ENCODE measurements around the gene NINJ2. TPM values are rescaled to one million over a fixed set of nuclear protein-coding genes. Genes with fewer than 3 reads are reported as not detected.

Gene NINJ2
- total RNA-seq, 1 donor: 8.4 TPM

- peaks cover 23% of the 10 kb centered on the region for H3K4me1 ChIP-seq (ENCODE audit: insufficient read depth, low read length)
- H3K27me3 ChIP-seq (ENCODE audit: insufficient read depth, low read length): no peaks in the 10 kb centered on the region
- H3K9me3 ChIP-seq (ENCODE audit: low read depth, low read length): no peaks in the 10 kb centered on the region
- H3K4me3 ChIP-seq (ENCODE audit: low read length): no peak overlapping the region
These were observed 21.2 kb upstream of the NINJ2 start for GRCh38 chr12:684416-684815.

GRCh38 chr12:681568-682256 lies 18.5 kb upstream of the NINJ2 start:
- Histone ChIP-seq H3K4me1 (ENCODE audit: insufficient read depth, low read length) (peaks cover 32% of the 10 kb centered on the region), H3K27me3 (ENCODE audit: insufficient read depth, low read length) (no peaks in the 10 kb centered on the region), H3K4me3 (ENCODE audit: low read length) (no peak overlapping the region), H3K9me3 (ENCODE audit: low read depth, low read length) (no peaks in the 10 kb centered on the region)

- Histone ChIP-seq H3K27me3 (ENCODE audit: insufficient read depth, low read length) (no peaks in the 10 kb centered on the region), H3K4me3 (ENCODE audit: low read length) (no peak overlapping the region), H3K4me1 (ENCODE audit: insufficient read depth, low read length) (peaks cover 25% of the 10 kb centered on the region), H3K9me3 (ENCODE audit: low read depth, low read length) (no peaks in the 10 kb centered on the region)
These were observed 15.8 kb upstream of the NINJ2 start for GRCh38 chr12:678747-679712.

- Histone ChIP-seq H3K4me1 (ENCODE audit: insufficient read depth, low read length) (peaks cover 45% of the 10 kb centered on the region), H3K4me3 (ENCODE audit: low read length) (no peak overlapping the region), H3K27me3 (ENCODE audit: insufficient read depth, low read length) (no peaks in the 10 kb centered on the region), H3K9me3 (ENCODE audit: low read depth, low read length) (no peaks in the 10 kb centered on the region)
These were observed 12.3 kb upstream of the NINJ2 start for GRCh38 chr12:675562-675961.

- H3K4me1 ChIP-seq (ENCODE audit: insufficient read depth, low read length): peaks cover 45% of the 10 kb centered on the region
- H3K9me3 ChIP-seq (ENCODE audit: low read depth, low read length): no peaks in the 10 kb centered on the region
- no peaks in the 10 kb centered on the region for H3K27me3 ChIP-seq (ENCODE audit: insufficient read depth, low read length)
- no peak overlapping the region for H3K4me3 ChIP-seq (ENCODE audit: low read length)
These were observed 11.1 kb upstream of the NINJ2 start for GRCh38 chr12:674272-674781.

- Histone ChIP-seq H3K4me1 (ENCODE audit: insufficient read depth, low read length) (peaks cover 46% of the 10 kb centered on the region), H3K4me3 (ENCODE audit: low read length) (no peak overlapping the region), H3K9me3 (ENCODE audit: low read depth, low read length) (no peaks in the 10 kb centered on the region), H3K27me3 (ENCODE audit: insufficient read depth, low read length) (no peaks in the 10 kb centered on the region)
These were observed 10.6 kb upstream of the NINJ2 start for GRCh38 chr12:673849-674248.

GRCh38 chr12:669576-669945 lies 6.3 kb upstream of the NINJ2 start:
- peaks cover 48% of the 10 kb centered on the region for H3K4me1 ChIP-seq (ENCODE audit: insufficient read depth, low read length)
- no peaks in the 10 kb centered on the region for H3K27me3 ChIP-seq (ENCODE audit: insufficient read depth, low read length)
- H3K4me3 ChIP-seq (ENCODE audit: low read length): no peak overlapping the region
- H3K9me3 ChIP-seq (ENCODE audit: low read depth, low read length): no peaks in the 10 kb centered on the region

- Histone ChIP-seq H3K9me3 (ENCODE audit: low read depth, low read length) (no peaks in the 10 kb centered on the region), H3K4me3 (ENCODE audit: low read length) (no peak overlapping the region), H3K27me3 (ENCODE audit: insufficient read depth, low read length) (no peaks in the 10 kb centered on the region), H3K4me1 (ENCODE audit: insufficient read depth, low read length) (peaks cover 41% of the 10 kb centered on the region)
These were observed 4.8 kb upstream of the NINJ2 start for GRCh38 chr12:668090-668481.

- no peaks in the 10 kb centered on the region for H3K27me3 ChIP-seq (ENCODE audit: insufficient read depth, low read length)
- no peak overlapping the region for H3K4me3 ChIP-seq (ENCODE audit: low read length)
- no peaks in the 10 kb centered on the region for H3K9me3 ChIP-seq (ENCODE audit: low read depth, low read length)
- H3K4me1 ChIP-seq (ENCODE audit: insufficient read depth, low read length): peaks cover 42% of the 10 kb centered on the region
These were observed 3.6 kb upstream of the NINJ2 start for GRCh38 chr12:666766-667308.

GRCh38 chr12:666066-666465 lies 2.8 kb upstream of the NINJ2 start:
- peaks cover 43% of the 10 kb centered on the region for H3K4me1 ChIP-seq (ENCODE audit: insufficient read depth, low read length)
- H3K9me3 ChIP-seq (ENCODE audit: low read depth, low read length): no peaks in the 10 kb centered on the region

GRCh38 chr12:664779-665092 lies 1.5 kb upstream of the NINJ2 start:
- peaks cover 43% of the 10 kb centered on the region for H3K4me1 ChIP-seq (ENCODE audit: insufficient read depth, low read length)
- H3K27me3 ChIP-seq (ENCODE audit: insufficient read depth, low read length): no peaks in the 10 kb centered on the region
- no peak overlapping the region for H3K4me3 ChIP-seq (ENCODE audit: low read length)
- no peaks in the 10 kb centered on the region for H3K9me3 ChIP-seq (ENCODE audit: low read depth, low read length)

More at GRCh38 chr12:666066-666465, 2.8 kb upstream of the NINJ2 start:
- Histone ChIP-seq H3K27me3 (ENCODE audit: insufficient read depth, low read length) (no peaks in the 10 kb centered on the region), H3K4me3 (ENCODE audit: low read length) (no peak overlapping the region)

- H3K27me3 ChIP-seq (ENCODE audit: insufficient read depth, low read length): no peaks in the 10 kb centered on the region
- H3K4me3 ChIP-seq (ENCODE audit: low read length): no peak overlapping the region
- no peaks in the 10 kb centered on the region for H3K9me3 ChIP-seq (ENCODE audit: low read depth, low read length)
- peaks cover 45% of the 10 kb centered on the region for H3K4me1 ChIP-seq (ENCODE audit: insufficient read depth, low read length)
These were observed 982 bp upstream of the NINJ2 start for GRCh38 chr12:664075-664778.

GRCh38 chr12:662566-663292 lies 516 bp downstream of the NINJ2 start:
- no peak overlapping the region for H3K4me3 ChIP-seq (ENCODE audit: low read length)
- H3K27me3 ChIP-seq (ENCODE audit: insufficient read depth, low read length): no peaks in the 10 kb centered on the region
- H3K4me1 ChIP-seq (ENCODE audit: insufficient read depth, low read length): peaks cover 35% of the 10 kb centered on the region
- H3K9me3 ChIP-seq (ENCODE audit: low read depth, low read length): no peaks in the 10 kb centered on the region

GRCh38 chr12:661720-662486 lies 1.3 kb downstream of the NINJ2 start:
- Histone ChIP-seq H3K27me3 (ENCODE audit: insufficient read depth, low read length) (no peaks in the 10 kb centered on the region), H3K4me1 (ENCODE audit: insufficient read depth, low read length) (peaks cover 26% of the 10 kb centered on the region), H3K4me3 (ENCODE audit: low read length) (no peak overlapping the region), H3K9me3 (ENCODE audit: low read depth, low read length) (no peaks in the 10 kb centered on the region)
